Measurements from ENCODE around the gene CCDC167.
A peak's percentile ranks its signal among the peaks of the same experiment; 100 is the strongest.

CCDC167 gene

GRCh38 chr6:37530297-37530696 lies 30.6 kb upstream of the CCDC167 start:
- DNase-seq (ENCODE audit: low spot score) = no peak

- DNase-seq (ENCODE audit: low spot score) = no peak
Observed at GRCh38 chr6:37528541-37528940, 28.8 kb upstream of the CCDC167 start.

DNA sequence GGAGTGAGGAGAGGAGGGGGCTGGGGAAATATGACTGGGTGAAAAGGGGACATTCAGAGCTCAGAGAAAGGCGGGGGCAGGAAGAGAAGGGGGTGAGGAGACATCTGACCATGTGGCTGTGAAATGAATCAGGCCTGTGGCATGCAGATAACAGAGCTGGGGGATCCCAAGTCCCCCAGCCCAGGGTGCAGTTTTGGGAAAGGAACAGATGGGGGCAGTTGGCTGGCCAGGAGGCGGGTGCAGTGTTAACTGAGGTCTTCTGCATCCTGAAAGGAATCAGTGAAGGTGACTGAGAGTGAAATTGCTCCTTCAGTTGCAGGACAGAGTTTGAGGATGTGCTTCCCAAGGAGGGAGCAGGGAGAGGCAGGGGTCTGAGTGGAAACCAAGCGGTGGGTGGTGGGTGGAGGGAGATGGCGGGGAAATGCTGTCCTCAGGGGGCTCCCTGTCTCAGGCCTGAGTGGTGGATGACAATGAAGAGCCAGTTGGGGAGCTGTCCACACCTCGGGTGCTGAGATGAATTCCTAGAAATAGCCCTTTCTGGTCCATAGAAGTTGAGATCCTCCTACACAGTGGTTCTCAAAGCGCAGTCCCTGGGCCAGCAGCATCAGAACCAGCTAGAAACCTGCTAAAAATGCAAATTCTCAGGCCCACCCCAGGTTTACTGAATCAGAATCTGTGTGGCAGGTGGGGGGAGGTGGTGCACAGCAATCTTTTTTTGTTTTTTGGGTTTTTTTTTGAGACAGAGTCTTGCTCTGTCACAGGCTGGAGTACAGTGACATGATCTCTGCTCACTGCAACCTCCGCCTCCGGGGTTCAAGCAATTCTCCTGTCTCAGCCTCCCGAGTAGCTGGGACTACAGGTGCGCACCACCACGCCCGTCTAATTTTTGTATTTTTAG lies 26.0 kb upstream of the CCDC167 start:
- peak; percentile 27 for DNase-seq (ENCODE audit: low spot score)

DNA sequence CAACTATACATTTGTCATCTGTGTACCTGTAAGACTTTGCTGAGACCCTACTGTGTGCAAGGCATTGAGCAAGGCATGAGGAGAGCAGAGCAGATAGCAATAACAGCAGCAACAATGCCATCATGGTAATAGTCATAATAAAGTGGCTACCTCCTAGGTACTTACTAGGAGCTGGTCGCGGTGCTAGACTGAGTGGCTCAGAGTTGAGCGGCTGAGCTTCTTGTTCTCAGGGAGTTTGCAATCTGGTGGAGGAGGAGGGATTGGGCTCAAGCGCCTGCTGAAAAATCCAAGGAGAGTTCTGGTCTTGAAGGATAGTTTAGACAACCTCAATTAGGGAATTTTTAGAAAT lies 25.3 kb upstream of the CCDC167 start:
- no peak for DNase-seq (ENCODE audit: low spot score)

DNA sequence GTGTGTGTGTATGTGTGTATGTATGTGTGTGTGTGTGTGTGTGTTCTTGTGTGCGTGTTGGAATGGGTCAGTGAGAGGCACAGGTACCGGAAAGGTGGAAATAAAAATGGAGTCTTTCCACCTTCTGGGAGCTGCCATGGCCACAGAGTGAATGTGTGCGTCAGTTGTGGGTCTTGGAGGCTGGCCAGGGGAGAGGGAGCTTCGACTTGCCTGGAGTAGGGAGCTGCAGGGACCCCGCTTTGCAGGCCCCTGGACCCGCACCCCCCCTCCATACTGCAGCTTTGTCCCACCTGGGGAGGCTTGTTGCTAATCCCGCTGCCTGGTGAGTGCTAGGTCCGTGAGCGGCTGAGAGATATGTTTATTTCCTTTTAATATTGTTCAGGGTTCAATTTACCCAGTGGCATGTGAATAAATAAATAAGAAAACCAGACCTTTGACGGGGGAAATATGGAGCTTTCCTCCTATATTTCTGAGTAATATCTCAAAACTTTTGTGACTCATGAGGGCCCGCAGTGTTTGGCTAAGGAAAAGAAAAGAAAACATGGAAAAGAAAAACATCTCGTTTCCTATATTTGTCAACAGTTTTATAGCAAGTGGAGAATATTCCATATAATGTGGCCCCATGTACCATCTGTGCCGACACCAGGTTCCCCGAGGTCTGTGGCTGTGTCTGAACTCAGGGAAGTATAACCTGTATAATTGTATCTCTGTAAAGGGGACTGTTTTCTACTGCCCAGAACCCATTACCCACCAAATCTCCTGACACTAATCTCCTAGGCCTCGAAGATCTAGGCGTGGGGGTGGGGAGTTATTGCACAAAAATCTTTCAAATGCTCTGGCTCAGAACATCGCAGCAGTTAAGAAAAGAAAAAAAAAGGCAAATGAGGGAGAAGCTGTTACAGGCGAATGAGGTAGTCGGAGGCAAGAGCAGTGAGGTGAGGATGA lies 24.6 kb upstream of the CCDC167 start:
- DNase-seq (ENCODE audit: low spot score) = no peak

GRCh38 chr6:37523412-37523811 lies 23.7 kb upstream of the CCDC167 start:
- no peak for DNase-seq (ENCODE audit: low spot score)

DNA sequence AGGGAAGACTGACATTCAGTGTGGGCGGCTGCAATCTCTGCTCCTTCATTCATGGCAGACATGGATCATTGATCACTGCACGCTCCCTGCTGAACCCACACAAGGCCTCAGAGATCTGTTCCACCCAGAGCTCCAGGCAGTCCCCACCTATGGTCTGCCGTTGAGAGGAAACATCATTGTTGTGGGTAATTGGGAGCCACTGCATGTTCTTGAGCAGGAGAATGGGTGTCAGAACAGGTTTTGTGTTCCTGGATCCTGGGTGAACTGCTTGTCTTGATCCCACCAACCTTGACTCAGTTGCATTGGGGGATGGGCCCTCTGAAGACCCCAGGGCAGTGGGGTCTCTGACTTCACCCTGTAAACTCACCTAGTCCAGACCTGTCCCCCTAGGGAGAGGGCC lies 23.1 kb upstream of the CCDC167 start:
- DNase-seq (ENCODE audit: low spot score) = no peak

GRCh38 chr6:37521674-37522073 lies 22.0 kb upstream of the CCDC167 start:
- no peak for DNase-seq (ENCODE audit: low spot score)

DNA sequence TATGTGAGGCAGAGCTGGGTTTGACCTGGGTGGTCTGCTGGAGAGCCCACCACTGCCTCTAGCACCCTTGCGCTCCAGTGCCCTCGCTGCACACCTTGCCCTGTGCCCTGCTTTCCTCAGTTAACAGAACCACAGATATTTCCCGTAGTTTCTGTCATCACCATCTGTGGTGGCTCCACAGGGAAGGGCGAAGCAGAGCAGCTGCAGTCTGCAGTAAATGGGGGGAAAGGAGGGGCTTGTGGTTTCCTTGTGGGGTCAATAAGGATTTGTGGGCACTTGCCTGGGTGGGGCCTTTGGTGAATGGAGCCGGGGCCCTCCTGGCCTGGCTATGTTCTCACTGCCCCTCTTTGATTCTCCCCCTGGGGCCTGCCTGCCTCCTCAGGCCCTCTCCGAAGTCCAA lies 21.2 kb upstream of the CCDC167 start:
- DNase-seq (ENCODE audit: low spot score) = no peak

GRCh38 chr6:37519461-37519860 lies 19.8 kb upstream of the CCDC167 start:
- DNase-seq (ENCODE audit: low spot score) = no peak

DNA sequence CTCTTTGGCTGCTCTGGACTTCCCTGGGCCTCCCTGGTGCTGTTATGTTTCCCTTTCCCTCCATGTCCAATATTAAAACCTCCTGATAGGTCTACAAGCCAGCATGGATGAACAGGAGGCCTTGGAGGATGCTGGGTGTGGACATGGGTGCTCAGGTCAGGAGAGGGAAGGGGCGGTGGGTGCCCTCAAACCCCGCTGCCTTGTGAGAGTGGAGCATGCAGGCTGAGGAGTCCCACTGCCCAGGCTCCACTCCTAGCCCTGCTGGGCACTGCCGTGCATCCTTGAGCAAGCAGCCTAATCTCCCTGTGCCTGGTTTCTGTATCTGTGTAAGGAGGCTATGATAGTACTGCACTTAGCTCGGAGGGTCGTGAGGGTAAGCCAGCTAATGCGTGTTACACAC lies 18.4 kb upstream of the CCDC167 start:
- no peak for DNase-seq (ENCODE audit: low spot score)

- DNase-seq (ENCODE audit: low spot score) = no peak
Observed at GRCh38 chr6:37517411-37517812, 17.7 kb upstream of the CCDC167 start.

- no peak for DNase-seq (ENCODE audit: low spot score)
Observed at GRCh38 chr6:37516920-37517405, 17.3 kb upstream of the CCDC167 start.

GRCh38 chr6:37516076-37516919 lies 16.6 kb upstream of the CCDC167 start:
- peak; percentile 24 for DNase-seq (ENCODE audit: low spot score)

GRCh38 chr6:37515712-37516075 lies 16.0 kb upstream of the CCDC167 start:
- DNase-seq (ENCODE audit: low spot score) = no peak

GRCh38 chr6:37514837-37515236 lies 15.1 kb upstream of the CCDC167 start:
- no peak for DNase-seq (ENCODE audit: low spot score)

GRCh38 chr6:37514321-37514771 lies 14.7 kb upstream of the CCDC167 start:
- DNase-seq (ENCODE audit: low spot score) = no peak

- no peak for DNase-seq (ENCODE audit: low spot score)
Observed at GRCh38 chr6:37513576-37513975, 13.9 kb upstream of the CCDC167 start.

GRCh38 chr6:37513155-37513554 lies 13.5 kb upstream of the CCDC167 start:
- no peak for DNase-seq (ENCODE audit: low spot score)

DNA sequence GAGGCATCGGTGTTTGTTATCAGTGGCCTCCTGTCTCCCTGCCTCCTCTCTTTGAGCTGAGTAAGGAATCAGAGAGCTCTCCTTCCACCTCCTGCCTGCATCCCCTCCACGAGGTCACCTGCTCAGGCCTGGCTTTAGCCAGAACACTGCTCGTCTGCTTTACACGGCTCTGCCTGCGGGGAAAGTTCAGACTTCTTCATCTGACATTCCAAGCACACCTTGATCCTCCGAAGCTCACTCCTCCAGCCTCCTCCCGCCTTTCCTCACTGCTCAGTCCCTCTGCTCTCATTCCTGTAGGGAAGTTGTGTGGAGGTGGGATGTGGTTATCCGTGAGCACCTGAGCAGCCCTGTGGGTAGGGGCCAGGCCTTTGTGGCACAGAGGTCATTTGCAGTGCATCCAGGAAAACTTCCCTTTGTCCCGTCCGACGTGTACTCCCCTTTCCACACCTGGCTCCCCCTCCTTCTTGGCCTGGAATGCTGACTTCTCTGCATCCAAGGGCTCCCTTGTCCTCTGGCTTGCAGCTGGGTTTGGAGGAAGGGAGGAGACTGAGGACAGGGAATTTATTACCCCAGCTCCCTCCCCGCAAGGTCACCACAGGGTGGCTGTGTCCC lies 12.8 kb upstream of the CCDC167 start:
- DNase-seq (ENCODE audit: low spot score) = no peak

GRCh38 chr6:37511910-37512399 lies 12.3 kb upstream of the CCDC167 start:
- no peak for DNase-seq (ENCODE audit: low spot score)
